Smooth muscle cell (in vitro differentiated cells): ENCODE results near the gene ZSCAN21. TPM values are rescaled to one million over a fixed set of nuclear protein-coding genes. Genes with fewer than 3 reads are reported as not detected.
A peak's percentile ranks its signal among the peaks of the same experiment; 100 is the strongest.

ENCODE experiments used
- DNase-seq: peaks from one replicate; lab custom pipeline; 2025; ENCODE audit not compliant: unreplicated experiment; lab: John Stamatoyannopoulos, UW
- H2AFZ ChIP-seq: fragments of 200-600 bp; sonication (generic); 2 replicates; pipeline ENCODE4 v1.6.0; 2016; ENCODE audit warnings: antibody characterized with exemption, low read depth, mild to moderate bottlenecking
- H3F3A ChIP-seq: fragments of 200-600 bp; sonication (generic); 2 replicates; pipeline ENCODE4 v1.6.0; 2017; ENCODE audit warnings: antibody characterized with exemption, low read depth
- H3K27ac ChIP-seq: fragments of 200-600 bp; sonication (generic); 2 replicates; pipeline ENCODE4 v1.5.1; 2016; ENCODE audit warnings: low read depth, mild to moderate bottlenecking
- H3K27me3 ChIP-seq: fragments of 200-600 bp; sonication (generic); 2 replicates; pipeline ENCODE4 v1.6.1; 2016; ENCODE audit warnings: low read depth, mild to moderate bottlenecking
- H3K36me3 ChIP-seq: fragments of 200-600 bp; sonication (generic); 2 replicates; pipeline ENCODE4 v1.5.1; 2016; ENCODE audit warnings: low read depth
- H3K4me1 ChIP-seq: fragments of 200-600 bp; sonication (generic); 2 replicates; pipeline ENCODE4 v1.5.1; 2016; ENCODE audit warnings: low read depth
- H3K4me2 ChIP-seq: fragments of 200-600 bp; sonication (generic); 2 replicates; pipeline ENCODE4 v1.6.0; 2016; ENCODE audit warnings: mild to moderate bottlenecking
- H3K4me3 ChIP-seq: fragments of 200-600 bp; sonication (generic); 2 replicates; pipeline ENCODE4 v1.5.1; 2016; ENCODE audit warnings: mild to moderate bottlenecking
- H3K79me2 ChIP-seq: fragments of 200-600 bp; sonication (generic); 2 replicates; pipeline ENCODE4 v1.6.0; 2016; ENCODE audit warnings: low read depth, mild to moderate bottlenecking
- H3K9ac ChIP-seq: fragments of 200-600 bp; sonication (generic); 2 replicates; pipeline ENCODE4 v1.6.0; 2016; ENCODE audit warnings: low read depth
- H3K9me3 ChIP-seq: fragments of 200-600 bp; sonication (generic); replicated peaks from 2 replicates; pipeline ENCODE4 v1.5.1; 2016; ENCODE audit warnings: low read depth
- H4K20me1 ChIP-seq: fragments of 200-600 bp; sonication (generic); 2 replicates; pipeline ENCODE4 v1.6.0; 2016; ENCODE audit warnings: low read depth
- WGBS: methylation state at CpG from one replicate; pipeline ENCODE4 v1.1.7; 2016; ENCODE audit warnings: low lambda C conversion rate; 5-methylcytosine and 5-hydroxymethylcytosine counted together
- polyA plus RNA-seq: library from polyadenylated mRNA; unstranded; fragments of >200 nt; fragmentation: Nextera tagmentation; extraction: Ambion mirVana; gene quantifications from 2 replicates; pipeline ENCODE4 v1.2.1, GENCODE V29; 2016
- total RNA-seq: library from RNA; depleted of rRNA; stranded (reverse); fragments of >200 nt; gene quantifications from 2 replicates; pipeline ENCODE4 v1.2.3, GENCODE V29; 2014
- TF ChIP-seq, protein P1 (sequence below): fragments of 200-600 bp; sonication (generic); IDR thresholded peaks from 2 replicates; pipeline ENCODE4 v1.5.1; 2017; ENCODE audit warnings: borderline replicate concordance, mild to moderate bottlenecking, antibody characterized with exemption; ENCODE audit not compliant: insufficient read depth, poor library complexity, severe bottlenecking

Gene ZSCAN21
- total and polyA plus RNA-seq, 2 experiments from 2014 or later, result 11.3 to 15.3 TPM

DNA sequence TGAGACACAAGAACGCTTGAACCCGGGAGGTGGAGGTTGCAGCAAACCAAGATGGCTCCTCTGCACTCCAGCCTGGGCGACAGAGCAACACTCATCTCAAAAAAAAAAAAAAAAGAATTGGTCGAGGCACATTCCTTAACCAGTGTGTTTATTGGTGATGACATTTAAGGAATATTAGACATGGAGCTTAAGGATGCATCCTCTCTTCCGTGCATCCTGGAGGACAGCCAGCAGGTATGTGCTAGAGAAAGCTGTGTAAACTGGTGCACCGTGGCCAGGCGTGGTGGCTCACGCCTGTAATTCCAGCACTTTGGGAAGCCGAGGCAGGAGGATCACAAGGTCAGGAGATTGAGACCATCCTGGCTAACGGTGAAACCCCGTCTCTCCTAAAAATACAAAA lies 22.4 kb upstream of the ZSCAN21 start:
- H3K27ac ChIP-seq, result peak overlapping the region; percentile 76
- DNase-seq, result no peak
- WGBS, result 93% methylated on average over 11 of the region's 11 CpGs
- H3K27me3 ChIP-seq, result no peaks in the 10 kb centered on the region
- H3K4me2 ChIP-seq, result no peak overlapping the region
- H3K4me1 ChIP-seq, result no peaks in the 10 kb centered on the region
- peaks cover 23% of the 10 kb centered on the region for H4K20me1 ChIP-seq
- no peak overlapping the region for H2AFZ ChIP-seq
- H3K79me2 ChIP-seq, result peaks cover 6% of the 10 kb centered on the region
- H3K36me3 ChIP-seq, result peaks cover 18% of the 10 kb centered on the region
- TF ChIP-seq, protein P1, sequence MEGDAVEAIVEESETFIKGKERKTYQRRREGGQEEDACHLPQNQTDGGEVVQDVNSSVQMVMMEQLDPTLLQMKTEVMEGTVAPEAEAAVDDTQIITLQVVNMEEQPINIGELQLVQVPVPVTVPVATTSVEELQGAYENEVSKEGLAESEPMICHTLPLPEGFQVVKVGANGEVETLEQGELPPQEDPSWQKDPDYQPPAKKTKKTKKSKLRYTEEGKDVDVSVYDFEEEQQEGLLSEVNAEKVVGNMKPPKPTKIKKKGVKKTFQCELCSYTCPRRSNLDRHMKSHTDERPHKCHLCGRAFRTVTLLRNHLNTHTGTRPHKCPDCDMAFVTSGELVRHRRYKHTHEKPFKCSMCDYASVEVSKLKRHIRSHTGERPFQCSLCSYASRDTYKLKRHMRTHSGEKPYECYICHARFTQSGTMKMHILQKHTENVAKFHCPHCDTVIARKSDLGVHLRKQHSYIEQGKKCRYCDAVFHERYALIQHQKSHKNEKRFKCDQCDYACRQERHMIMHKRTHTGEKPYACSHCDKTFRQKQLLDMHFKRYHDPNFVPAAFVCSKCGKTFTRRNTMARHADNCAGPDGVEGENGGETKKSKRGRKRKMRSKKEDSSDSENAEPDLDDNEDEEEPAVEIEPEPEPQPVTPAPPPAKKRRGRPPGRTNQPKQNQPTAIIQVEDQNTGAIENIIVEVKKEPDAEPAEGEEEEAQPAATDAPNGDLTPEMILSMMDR, result no peak
- no peaks in the 10 kb centered on the region for H3F3A ChIP-seq
- H3K4me3 ChIP-seq, result no peak overlapping the region
- H3K9ac ChIP-seq, result no peak overlapping the region
- H3K9me3 ChIP-seq, result no peaks in the 10 kb centered on the region

DNA sequence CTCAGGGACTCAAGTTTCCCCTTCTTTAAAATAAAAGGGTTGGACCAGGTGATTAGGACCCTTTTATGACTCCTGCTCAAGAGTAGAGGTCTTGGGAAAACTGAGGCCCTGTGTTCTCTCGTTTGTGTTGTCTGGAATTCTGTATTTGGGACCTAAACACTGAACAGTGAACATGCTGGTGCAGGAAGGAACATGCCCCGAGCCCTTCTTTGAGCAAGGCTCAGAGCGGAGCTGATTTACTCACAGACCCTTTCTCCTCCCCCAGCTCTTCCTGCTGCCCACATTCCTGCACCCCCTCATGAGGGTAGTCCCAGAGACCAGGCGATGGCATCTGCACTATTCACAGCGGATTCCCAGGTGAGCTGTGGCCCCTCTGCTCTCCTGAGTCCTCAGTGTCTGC lies 20.0 kb upstream of the ZSCAN21 start:
- 89% methylated on average over 5 of the region's 5 CpGs for WGBS
- H3K9me3 ChIP-seq, result no peaks in the 10 kb centered on the region
- no peak overlapping the region for H3K9ac ChIP-seq
- H3K27me3 ChIP-seq, result no peaks in the 10 kb centered on the region
- no peak overlapping the region for H3K4me2 ChIP-seq
- H3K4me1 ChIP-seq, result no peaks in the 10 kb centered on the region
- peaks cover 4% of the 10 kb centered on the region for H3F3A ChIP-seq
- no peak overlapping the region for H2AFZ ChIP-seq
- H4K20me1 ChIP-seq, result no peaks in the 10 kb centered on the region
- H3K4me3 ChIP-seq, result no peak overlapping the region
- DNase-seq, result no peak
- peaks cover 20% of the 10 kb centered on the region for H3K36me3 ChIP-seq
- TF ChIP-seq, protein P1, result no peak
- H3K27ac ChIP-seq, result no peak overlapping the region
- peaks cover 4% of the 10 kb centered on the region for H3K79me2 ChIP-seq

DNA sequence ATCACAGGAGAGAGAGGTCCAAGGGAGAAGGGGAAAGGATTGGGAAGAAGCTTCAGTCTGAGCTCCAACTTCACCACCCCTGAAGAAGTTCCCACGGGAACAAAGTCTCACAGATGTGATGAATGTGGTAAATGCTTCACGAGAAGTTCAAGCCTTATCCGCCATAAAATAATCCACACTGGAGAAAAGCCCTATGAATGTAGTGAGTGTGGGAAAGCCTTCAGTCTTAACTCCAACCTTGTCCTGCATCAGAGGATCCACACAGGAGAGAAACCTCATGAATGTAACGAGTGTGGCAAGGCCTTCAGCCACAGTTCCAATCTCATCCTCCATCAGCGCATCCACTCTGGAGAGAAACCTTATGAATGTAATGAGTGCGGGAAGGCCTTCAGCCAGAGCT lies 16.0 kb upstream of the ZSCAN21 start:
- 97% methylated on average over 6 of the region's 6 CpGs for WGBS
- peaks cover 21% of the 10 kb centered on the region for H3K36me3 ChIP-seq

More for the DNA sequence above, 16.0 kb upstream of the ZSCAN21 start:
- H3F3A ChIP-seq, result peaks cover 7% of the 10 kb centered on the region
- TF ChIP-seq, protein P1, result no peak
- H3K79me2 ChIP-seq, result peaks cover 4% of the 10 kb centered on the region
- no peak overlapping the region for H3K4me3 ChIP-seq
- no peak overlapping the region for H3K27ac ChIP-seq
- H3K9me3 ChIP-seq, result no peaks in the 10 kb centered on the region
- no peak overlapping the region for H3K9ac ChIP-seq
- H4K20me1 ChIP-seq, result no peaks in the 10 kb centered on the region
- no peak overlapping the region for H2AFZ ChIP-seq
- no peaks in the 10 kb centered on the region for H3K4me1 ChIP-seq
- H3K27me3 ChIP-seq, result no peaks in the 10 kb centered on the region
- DNase-seq, result no peak
- no peak overlapping the region for H3K4me2 ChIP-seq
